Measurements from ENCODE around the gene SMOC1.

Gene SMOC1

DNA sequence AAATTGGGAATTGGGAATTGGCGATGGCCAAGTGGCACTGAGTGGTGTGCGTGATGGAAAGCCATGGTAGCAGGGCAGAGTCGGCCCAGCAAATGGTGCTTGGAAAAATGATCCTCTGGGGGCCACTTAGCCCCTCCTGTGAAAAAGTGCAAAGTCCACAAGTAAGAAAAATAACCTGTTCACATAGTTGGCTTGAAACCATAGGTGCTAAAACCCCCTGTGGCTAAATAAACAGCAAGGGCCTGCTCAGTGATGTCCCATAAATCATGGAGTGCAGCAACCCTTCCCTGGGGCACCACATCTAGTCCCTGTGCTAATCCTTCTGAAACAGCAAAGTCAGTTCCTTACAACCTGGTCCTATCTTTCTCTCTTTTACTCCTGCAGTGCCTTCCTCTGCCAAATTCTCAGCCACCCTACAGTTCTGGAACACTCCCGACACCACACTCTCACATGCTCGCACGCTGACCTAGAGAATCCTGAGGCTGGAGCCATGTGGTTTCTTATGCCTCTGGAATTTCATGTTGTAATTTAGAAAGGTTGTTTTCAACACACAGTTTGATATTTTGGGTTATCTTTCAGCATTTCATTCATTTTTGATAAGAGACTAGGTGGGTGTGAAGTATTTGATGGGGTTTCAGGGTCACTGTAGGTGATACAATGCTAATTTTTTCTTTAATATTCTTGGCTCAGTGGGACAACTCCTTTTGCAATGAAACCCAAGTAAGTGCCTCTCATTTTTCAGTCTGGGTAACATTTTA is 123.6 kb downstream of the SMOC1 start:
- Histone ChIP-seq H2AFZ (ENCODE audit: low read depth, low read length) (no peak overlapping the region), H3K4me3 (ENCODE audit: low read depth in 1 of 2, low read length in 2 of 2) (no peak overlapping the region), H4K20me1 (ENCODE audit: insufficient read depth, low read length) (no peaks in the 10 kb centered on the region), H3K9me3 (ENCODE audit: insufficient read depth, low read length, severe bottlenecking) (no peaks in the 10 kb centered on the region), H3K36me3 (ENCODE audit: insufficient read depth, low read length) (no peaks in the 10 kb centered on the region), H3K9ac (ENCODE audit: low read depth, low read length) (no peak overlapping the region), H3K79me2 (ENCODE audit: insufficient read depth, low read length) (no peaks in the 10 kb centered on the region), H3K4me1 (ENCODE audit: insufficient read depth, low read length) (no peaks in the 10 kb centered on the region), H3K27me3 (ENCODE audit: insufficient read depth, low read length, poor library complexity) (peaks cover 9% of the 10 kb centered on the region), H3K27ac (ENCODE audit: low read length) (no peak overlapping the region), H3K4me2 (ENCODE audit: insufficient read depth, low read length) (no peak overlapping the region)
- TF ChIP-seq, protein P1, sequence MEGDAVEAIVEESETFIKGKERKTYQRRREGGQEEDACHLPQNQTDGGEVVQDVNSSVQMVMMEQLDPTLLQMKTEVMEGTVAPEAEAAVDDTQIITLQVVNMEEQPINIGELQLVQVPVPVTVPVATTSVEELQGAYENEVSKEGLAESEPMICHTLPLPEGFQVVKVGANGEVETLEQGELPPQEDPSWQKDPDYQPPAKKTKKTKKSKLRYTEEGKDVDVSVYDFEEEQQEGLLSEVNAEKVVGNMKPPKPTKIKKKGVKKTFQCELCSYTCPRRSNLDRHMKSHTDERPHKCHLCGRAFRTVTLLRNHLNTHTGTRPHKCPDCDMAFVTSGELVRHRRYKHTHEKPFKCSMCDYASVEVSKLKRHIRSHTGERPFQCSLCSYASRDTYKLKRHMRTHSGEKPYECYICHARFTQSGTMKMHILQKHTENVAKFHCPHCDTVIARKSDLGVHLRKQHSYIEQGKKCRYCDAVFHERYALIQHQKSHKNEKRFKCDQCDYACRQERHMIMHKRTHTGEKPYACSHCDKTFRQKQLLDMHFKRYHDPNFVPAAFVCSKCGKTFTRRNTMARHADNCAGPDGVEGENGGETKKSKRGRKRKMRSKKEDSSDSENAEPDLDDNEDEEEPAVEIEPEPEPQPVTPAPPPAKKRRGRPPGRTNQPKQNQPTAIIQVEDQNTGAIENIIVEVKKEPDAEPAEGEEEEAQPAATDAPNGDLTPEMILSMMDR (IDR thresholded peaks at IDR 0.05; ENCODE audit: borderline replicate concordance, extremely low read depth, low read length, poor library complexity, severe bottlenecking) = no peak
- no peak for TF ChIP-seq EZH2 (IDR thresholded peaks at IDR 0.05; ENCODE audit: borderline replicate concordance, low read depth, low read length, severe bottlenecking)
- ATAC-seq (ENCODE audit: insufficient read depth, low read depth) (no peak), DNase-seq (no peak)

DNA sequence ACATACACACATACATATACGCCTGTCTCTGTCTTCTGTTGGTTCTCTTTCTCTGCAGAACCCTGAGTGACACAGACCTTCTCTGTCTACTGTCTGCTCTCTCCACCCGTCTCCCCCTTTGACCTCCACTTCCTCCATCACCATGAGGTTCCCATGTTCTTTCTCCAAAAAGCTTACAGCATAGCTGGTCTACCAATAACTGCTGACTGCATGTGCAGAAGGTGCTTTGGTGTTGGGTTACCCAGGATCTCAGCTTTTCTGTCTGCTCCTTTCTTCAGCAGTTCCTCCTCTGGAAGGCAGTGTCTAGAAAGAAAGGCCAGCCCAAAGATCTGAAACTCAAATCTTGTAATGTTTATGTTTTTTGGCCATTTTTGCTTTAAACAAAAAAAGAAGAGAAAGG is 125.6 kb downstream of the SMOC1 start:
- no peak overlapping the region for H3K27ac ChIP-seq (ENCODE audit: low read length)
- H3K9me3 ChIP-seq (ENCODE audit: insufficient read depth, low read length, severe bottlenecking) = no peaks in the 10 kb centered on the region
- H3K79me2 ChIP-seq (ENCODE audit: insufficient read depth, low read length) = no peaks in the 10 kb centered on the region
- ATAC-seq (ENCODE audit: insufficient read depth, low read depth) = no peak
- H2AFZ ChIP-seq (ENCODE audit: low read depth, low read length) = no peak overlapping the region
- H3K4me3 ChIP-seq (ENCODE audit: low read depth in 1 of 2, low read length in 2 of 2) = no peak overlapping the region
- H3K36me3 ChIP-seq (ENCODE audit: insufficient read depth, low read length) = no peaks in the 10 kb centered on the region
- no peak for DNase-seq
- TF ChIP-seq EZH2 (IDR thresholded peaks at IDR 0.05; ENCODE audit: borderline replicate concordance, low read depth, low read length, severe bottlenecking) = no peak
- TF ChIP-seq, protein P1 (IDR thresholded peaks at IDR 0.05; ENCODE audit: borderline replicate concordance, extremely low read depth, low read length, poor library complexity, severe bottlenecking) = no peak
- no peak overlapping the region for H3K4me2 ChIP-seq (ENCODE audit: insufficient read depth, low read length)
- H3K9ac ChIP-seq (ENCODE audit: low read depth, low read length) = no peak overlapping the region
- H4K20me1 ChIP-seq (ENCODE audit: insufficient read depth, low read length) = no peaks in the 10 kb centered on the region
- no peaks in the 10 kb centered on the region for H3K4me1 ChIP-seq (ENCODE audit: insufficient read depth, low read length)
- peaks cover 9% of the 10 kb centered on the region for H3K27me3 ChIP-seq (ENCODE audit: insufficient read depth, low read length, poor library complexity)

DNA sequence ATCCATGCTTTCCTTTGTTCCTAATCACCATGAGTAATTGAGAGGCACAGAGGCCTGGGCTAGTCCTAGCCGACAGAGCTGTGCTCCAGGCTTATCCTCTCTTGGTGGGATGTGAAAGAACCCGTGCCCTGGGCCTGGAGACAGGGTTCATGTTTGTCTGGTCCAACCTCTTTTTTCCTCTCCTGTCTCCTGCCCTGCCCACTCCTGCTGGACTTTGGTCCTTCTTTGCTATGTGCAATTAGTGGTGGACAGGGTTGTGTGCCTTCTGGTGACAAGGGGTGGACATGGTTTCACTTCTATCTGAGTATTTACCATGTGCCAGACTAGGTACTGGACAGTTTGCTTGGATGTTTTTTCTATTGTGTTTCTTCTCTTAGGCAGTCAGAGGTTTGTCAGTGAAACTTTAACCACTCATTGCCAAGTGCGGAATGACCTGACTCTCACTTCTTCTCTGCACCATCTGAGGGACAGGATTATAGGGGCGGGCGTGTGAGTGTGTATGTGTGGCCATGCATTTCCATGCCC is 126.1 kb downstream of the SMOC1 start:
- no peaks in the 10 kb centered on the region for H4K20me1 ChIP-seq (ENCODE audit: insufficient read depth, low read length)

More for the DNA sequence above, 126.1 kb downstream of the SMOC1 start:
- H2AFZ ChIP-seq (ENCODE audit: low read depth, low read length) = no peak overlapping the region
- no peaks in the 10 kb centered on the region for H3K79me2 ChIP-seq (ENCODE audit: insufficient read depth, low read length)
- no peak overlapping the region for H3K9ac ChIP-seq (ENCODE audit: low read depth, low read length)
- no peak for ATAC-seq (ENCODE audit: insufficient read depth, low read depth)
- no peak for DNase-seq
- H3K9me3 ChIP-seq (ENCODE audit: insufficient read depth, low read length, severe bottlenecking) = no peaks in the 10 kb centered on the region
- H3K4me3 ChIP-seq (ENCODE audit: low read depth in 1 of 2, low read length in 2 of 2) = no peak overlapping the region
- H3K27ac ChIP-seq (ENCODE audit: low read length) = no peak overlapping the region
- H3K27me3 ChIP-seq (ENCODE audit: insufficient read depth, low read length, poor library complexity) = peaks cover 9% of the 10 kb centered on the region
- TF ChIP-seq, protein P1 (IDR thresholded peaks at IDR 0.05; ENCODE audit: borderline replicate concordance, extremely low read depth, low read length, poor library complexity, severe bottlenecking) = no peak
- no peak for TF ChIP-seq EZH2 (IDR thresholded peaks at IDR 0.05; ENCODE audit: borderline replicate concordance, low read depth, low read length, severe bottlenecking)
- no peak overlapping the region for H3K4me2 ChIP-seq (ENCODE audit: insufficient read depth, low read length)
- H3K36me3 ChIP-seq (ENCODE audit: insufficient read depth, low read length) = no peaks in the 10 kb centered on the region
- no peaks in the 10 kb centered on the region for H3K4me1 ChIP-seq (ENCODE audit: insufficient read depth, low read length)
